Measurements from ENCODE around the gene CBFA2T3. TPM values are rescaled to one million over a fixed set of nuclear protein-coding genes. Genes with fewer than 3 reads are reported as not detected.

Gene CBFA2T3
- total and polyA plus RNA-seq, 2 of the 8 experiments (the other 6 are each of a cell fraction or from before 2014, with no cell fraction given) = 0.51 to 1.3 TPM

- DNase-seq (ENCODE audit: low read depth in 1 of 2, low spot score in 2 of 2) (no peak), FAIRE-seq (no peak)
- Histone ChIP-seq H3K79me1 (ENCODE audit: low read depth, low read length) (no peaks in the 10 kb centered on the region; the same call in 1 of the 2 replicates), H2AK5ac (ENCODE audit: low read depth, low read length) (no peak overlapping the region), H3K4ac (replicated peaks; ENCODE audit: insufficient read length, low read depth, low read length) (no peak overlapping the region), H3K79me2 (ENCODE audit: control insufficient read depth in 1 of 2, insufficient read depth in 2 of 2, low read length in 2 of 2) (no peaks in the 10 kb centered on the region), H3K14ac (ENCODE audit: insufficient read length) (no peak overlapping the region), H4K5ac (ENCODE audit: insufficient read length, low read depth, low read length) (no peak overlapping the region), H4K8ac (ENCODE audit: extremely low read depth, insufficient read depth, low read length) (0 out of 2 replicates have a peak overlapping the region, but pooled peaks have one; percentile 45), H3K27ac (ENCODE audit: low read depth, low read length) (no peak overlapping the region), H2BK120ac (replicated peaks; ENCODE audit: low read depth, low read length) (no peak overlapping the region), H3K9ac (replicated peaks in 1 of 4; ENCODE audit: extremely low read depth in 1 of 4, low read depth in 3 of 4, low read length in 3 of 4) (no peak overlapping the region), H2AFZ (ENCODE audit: low read length) (no peak overlapping the region), H3K4me1 (replicated peaks in 1 of 4; ENCODE audit: control insufficient read depth in 3 of 4, insufficient read depth in 4 of 4, low read length in 3 of 4) (peaks cover 0 to 9% (median 4%) of the 10 kb centered on the region in 4 experiments; a peak in 4 of 7 replicates), H3K9me3 (ENCODE audit: insufficient read depth in 2 of 2, low read depth in 1 of 2, low read length in 1 of 2) (no peaks in the 10 kb centered on the region; a peak in 1 of 4 replicates), H2BK20ac (ENCODE audit: low read length) (no peak overlapping the region), H3K27me3 (replicated peaks in 1 of 4; ENCODE audit: control insufficient read depth in 3 of 4, extremely low read depth in 1 of 4, insufficient read depth in 3 of 4, low read length in 3 of 4) (peaks cover 0 to 7% (median 1%) of the 10 kb centered on the region in 4 experiments; a peak in 2 of 7 replicates), H3K18ac (ENCODE audit: extremely low read depth, low read length) (no peak overlapping the region), H3K36me3 (ENCODE audit: control insufficient read depth in 2 of 4, insufficient read depth in 4 of 4, low read length in 3 of 4) (no peaks in the 10 kb centered on the region), H3K56ac (replicated peaks; ENCODE audit: insufficient read length, low read depth, low read length) (no peak overlapping the region), H3K4me2 (ENCODE audit: insufficient read depth in 1 of 2, low read depth in 2 of 2, low read length in 2 of 2) (no peak overlapping the region), H4K20me1 (replicated peaks in 1 of 2; ENCODE audit: control insufficient read depth in 1 of 2, insufficient read depth in 2 of 2, low read length in 2 of 2) (peaks cover 0 to 4% of the 10 kb centered on the region in 2 experiments), H3K23me2 (ENCODE audit: low read depth, low read length) (no peaks in the 10 kb centered on the region; the same call in 1 of the 2 replicates), H4K91ac (replicated peaks; ENCODE audit: insufficient read length, low read length) (no peak overlapping the region), H2BK12ac (ENCODE audit: low read depth, low read length) (no peak overlapping the region), H3K4me3 (ENCODE audit: extremely low read depth in 1 of 4, insufficient read depth in 2 of 4, low read depth in 3 of 4, low read length in 4 of 4) (no peak overlapping the region), H2BK15ac (ENCODE audit: low read length) (no peak overlapping the region), H2BK5ac (ENCODE audit: low read depth, low read length) (no peak overlapping the region), H3K23ac (ENCODE audit: insufficient read length) (no peak overlapping the region)
- WGBS, 2 experiments (ENCODE audit: extremely low coverage in 1 of 2, insufficient coverage in 1 of 2, insufficient read length in 1 of 2, insufficient replicate concordance in 2 of 2, low coverage in 1 of 2, low lambda C conversion rate in 2 of 2, missing lambda C conversion rate in 1 of 2) = 94% methylated on average over 11 of the region's 11 CpGs; no CpG with 5 or more reads in 1 of the 2 experiments
- CTCF ChIA-PET (ENCODE audit: partially characterized antibody) = interaction anchor here (0.6 to 4.4 kb wide), 15 partner anchors 10 to 288 kb away, joined by 3 to 15 read pairs (median 3); no protein-coding TSS in a partner anchor
- POLR2A ChIA-PET (ENCODE audit: partially characterized antibody) = interaction anchor here (0.6 to 1.5 kb wide), 2 partner anchors 69 to 1439 kb away, joined by 3 to 5 read pairs; no protein-coding TSS in a partner anchor
- TF ChIP-seq HDAC6 (IDR thresholded peaks at IDR 0.05; ENCODE audit: low read depth, low read length) = no peak
- no peak for TF ChIP-seq POLR2AphosphoS5 (IDR thresholded peaks at IDR 0.05; ENCODE audit: low read depth, low read length)
- no peak for TF ChIP-seq CREB1 (IDR thresholded peaks at IDR 0.05)
- no peak for TF ChIP-seq SRF (IDR thresholded peaks at IDR 0.05; ENCODE audit: low read depth, low read length)
- TF ChIP-seq MAFK (IDR thresholded peaks at IDR 0.05; ENCODE audit: low read depth, low read length) = no peak
- TF ChIP-seq ATF2 (IDR thresholded peaks at IDR 0.05; ENCODE audit: low read length) = no peak
These were observed 97.3 kb downstream of the CBFA2T3 start for GRCh38 chr16:88879788-88880055.
